HG03060 (cell line): ENCODE measurements around the gene ST3GAL6.

Source experiments
- ATAC-seq: cut with Tn5 transposase; IDR thresholded peaks from one replicate; pipeline ENCODE4 v1.9.1; 2021; ENCODE audit warnings: low read depth, moderate number of reproducible peaks; ENCODE audit not compliant: unreplicated experiment

ST3GAL6 gene, protein sequence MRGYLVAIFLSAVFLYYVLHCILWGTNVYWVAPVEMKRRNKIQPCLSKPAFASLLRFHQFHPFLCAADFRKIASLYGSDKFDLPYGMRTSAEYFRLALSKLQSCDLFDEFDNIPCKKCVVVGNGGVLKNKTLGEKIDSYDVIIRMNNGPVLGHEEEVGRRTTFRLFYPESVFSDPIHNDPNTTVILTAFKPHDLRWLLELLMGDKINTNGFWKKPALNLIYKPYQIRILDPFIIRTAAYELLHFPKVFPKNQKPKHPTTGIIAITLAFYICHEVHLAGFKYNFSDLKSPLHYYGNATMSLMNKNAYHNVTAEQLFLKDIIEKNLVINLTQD

DNA sequence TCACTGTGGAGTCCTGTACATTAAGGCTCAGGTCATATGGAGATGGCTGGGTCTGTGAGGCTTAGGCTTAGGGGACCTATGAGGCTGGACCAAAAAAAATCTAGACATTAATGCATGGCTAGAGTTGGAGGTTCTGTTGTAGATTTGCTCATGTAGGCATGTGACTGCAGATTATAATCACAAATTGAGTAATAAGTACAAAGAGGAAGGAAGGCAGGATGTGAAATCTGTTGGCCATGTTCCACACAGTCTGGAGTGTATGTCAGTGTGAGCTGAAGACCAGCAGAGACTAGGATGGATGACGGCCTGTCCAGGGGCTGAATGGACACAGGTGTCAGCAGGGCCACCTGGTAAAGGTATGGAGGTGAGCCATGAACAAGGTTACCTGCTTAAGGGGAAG lies at the start of gene ST3GAL6:
Gene ST3GAL6 (plus strand): TSS at position 265 of the 400 bp plus-strand sequence. CDS start 5,101 bp downstream, outside the sequence.
- ATAC-seq: no peak

DNA sequence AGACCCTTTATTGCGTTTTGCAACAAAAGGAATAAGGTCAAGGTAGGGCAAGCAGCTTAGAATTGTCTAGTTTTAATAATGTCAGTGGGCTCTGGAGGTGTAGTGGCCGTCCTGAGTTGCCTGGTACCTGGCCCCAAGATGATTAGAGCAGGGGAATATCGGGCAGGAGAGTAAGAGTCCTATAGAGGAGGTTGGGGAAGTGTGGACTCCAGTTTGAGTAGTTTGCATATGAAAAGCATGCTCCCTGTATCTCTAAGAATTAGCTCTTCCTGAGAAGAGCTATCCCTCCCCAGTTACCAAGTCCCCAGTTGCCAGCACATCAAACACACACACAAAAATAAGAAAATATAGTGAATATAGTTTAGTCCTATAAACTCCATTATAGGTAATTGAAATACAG lies 49.2 kb upstream of the ST3GAL6 start:
- no peak for ATAC-seq

DNA sequence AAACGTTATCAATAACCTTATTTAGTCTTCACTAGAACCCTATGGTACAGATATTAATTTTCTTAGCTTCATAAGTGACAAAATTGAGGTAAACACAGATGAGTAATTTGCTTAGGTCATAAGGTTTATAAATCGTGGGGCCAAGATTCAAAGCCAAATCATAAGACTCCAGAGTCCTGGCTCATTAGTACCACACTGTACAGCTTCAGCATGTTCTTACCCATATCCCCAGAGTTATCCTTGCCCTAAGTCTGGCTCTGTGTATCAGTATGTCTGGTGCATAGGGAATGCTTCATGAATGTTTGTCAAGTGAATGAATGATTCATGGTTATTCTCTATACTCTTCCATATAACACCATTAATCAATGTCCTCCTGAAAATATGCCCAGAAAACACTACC lies 45.6 kb upstream of the ST3GAL6 start:
- no peak for ATAC-seq

DNA sequence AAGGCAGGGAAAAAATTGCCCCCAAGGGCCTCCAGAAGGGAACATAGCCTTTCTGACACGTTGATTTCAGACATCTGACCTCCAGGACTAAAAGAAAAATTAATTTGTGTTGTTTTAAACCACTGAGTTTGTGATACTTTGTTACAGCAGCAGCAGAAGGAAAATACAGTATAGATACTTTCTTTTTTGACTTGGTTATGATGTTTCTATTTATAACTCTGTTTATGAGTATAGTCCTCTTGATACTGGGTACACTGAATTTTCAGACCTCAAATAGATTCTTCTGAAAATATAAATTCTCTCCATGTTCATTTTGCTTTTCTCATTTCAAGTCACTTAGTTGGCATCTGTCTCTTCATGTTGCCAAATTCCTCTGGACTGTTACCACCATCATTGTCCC lies 44.4 kb upstream of the ST3GAL6 start:
- no peak for ATAC-seq

DNA sequence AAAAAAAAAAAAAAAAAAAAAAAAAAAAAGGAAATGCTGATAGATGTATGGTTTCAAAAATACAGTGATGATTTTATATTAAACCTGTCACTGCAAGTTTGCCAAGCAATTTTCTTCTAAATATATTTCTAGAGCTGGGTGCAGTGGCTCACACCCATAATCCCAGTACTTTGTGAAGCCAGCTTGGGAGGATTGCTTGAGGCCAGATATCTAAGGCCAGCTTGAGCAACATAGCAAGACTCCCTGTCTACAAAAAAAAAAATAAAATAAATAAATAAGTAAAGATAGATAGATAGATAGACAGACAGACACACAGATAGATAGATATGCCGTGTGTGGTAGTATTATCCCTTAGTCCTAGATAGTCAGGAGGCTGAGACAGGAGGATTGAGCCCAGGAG lies 41.4 kb upstream of the ST3GAL6 start:
- no peak for ATAC-seq

DNA sequence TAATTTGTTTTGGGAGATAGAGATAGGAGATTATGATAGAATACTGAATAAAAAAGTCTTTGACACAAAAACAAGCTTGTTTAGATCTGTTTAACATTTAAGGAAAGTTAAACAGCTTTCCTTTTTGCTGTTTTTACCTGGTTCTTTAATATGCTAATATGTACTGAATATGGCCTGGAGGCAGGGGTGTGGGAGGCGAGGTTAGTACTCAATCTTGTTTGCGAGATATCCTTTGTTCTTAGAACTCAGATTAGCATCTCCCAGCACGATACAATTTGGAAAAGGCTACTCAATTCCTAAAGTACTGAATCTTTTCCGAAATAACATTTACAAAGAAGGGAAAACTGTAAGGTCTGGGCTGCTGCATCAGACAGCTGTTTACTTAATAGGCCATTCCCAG lies 40.8 kb upstream of the ST3GAL6 start:
- no peak for ATAC-seq

DNA sequence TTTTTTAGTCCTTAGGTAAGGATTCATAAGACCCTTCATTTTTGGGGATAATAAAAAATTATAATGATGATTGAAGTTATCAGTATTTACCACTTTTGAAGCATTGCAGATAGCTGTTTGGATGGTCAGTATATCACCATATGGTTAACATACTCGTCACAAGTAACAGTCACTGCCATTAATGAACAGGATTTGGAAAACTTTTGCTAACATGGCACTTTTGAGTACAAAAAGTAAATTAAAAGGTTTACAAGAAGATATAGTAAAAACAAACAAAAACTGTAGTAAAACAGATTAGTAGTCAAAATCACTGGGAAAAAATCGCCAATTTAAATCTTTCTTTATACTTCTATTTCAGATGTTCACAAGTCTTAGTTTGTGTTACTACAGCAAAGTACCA lies 37.8 kb upstream of the ST3GAL6 start:
- no peak for ATAC-seq

DNA sequence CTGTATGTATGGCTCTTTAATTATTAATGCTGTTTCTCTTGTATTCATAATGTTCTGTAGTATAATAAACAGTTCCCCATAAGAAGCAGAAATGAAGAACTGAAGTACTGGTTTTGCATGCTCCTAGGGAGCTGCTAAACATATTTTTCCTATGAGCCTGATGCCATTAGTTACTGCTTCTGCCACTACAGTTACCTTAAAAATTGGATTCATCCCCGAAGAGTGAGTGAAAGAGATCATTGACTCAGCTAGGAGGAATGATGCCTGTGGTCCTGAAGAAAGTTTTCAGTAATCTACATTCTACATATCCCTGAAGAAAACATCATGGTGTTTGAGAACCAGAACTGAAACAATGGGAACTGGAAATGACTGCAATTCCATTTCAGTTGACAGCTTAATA lies 37.1 kb upstream of the ST3GAL6 start:
- no peak for ATAC-seq

DNA sequence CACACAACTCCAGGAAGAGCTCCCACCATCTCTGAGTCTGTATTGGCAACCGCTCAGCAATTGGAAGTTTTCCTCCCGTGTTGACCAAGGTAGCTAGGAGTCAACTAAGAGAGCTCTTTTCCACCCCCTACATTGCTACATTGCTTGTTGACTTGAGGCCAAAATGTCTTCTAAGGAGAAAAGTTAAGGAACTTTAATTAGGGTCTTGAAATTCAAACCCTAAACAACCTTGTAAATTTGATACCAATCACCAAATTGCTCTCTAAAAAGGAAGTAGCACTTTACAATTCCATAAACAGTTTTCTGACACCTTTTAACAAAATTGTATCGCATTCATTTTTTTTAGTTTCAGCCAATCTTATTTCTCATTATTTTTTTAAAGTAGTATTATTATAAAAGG lies 35.5 kb upstream of the ST3GAL6 start:
- ATAC-seq: no peak

DNA sequence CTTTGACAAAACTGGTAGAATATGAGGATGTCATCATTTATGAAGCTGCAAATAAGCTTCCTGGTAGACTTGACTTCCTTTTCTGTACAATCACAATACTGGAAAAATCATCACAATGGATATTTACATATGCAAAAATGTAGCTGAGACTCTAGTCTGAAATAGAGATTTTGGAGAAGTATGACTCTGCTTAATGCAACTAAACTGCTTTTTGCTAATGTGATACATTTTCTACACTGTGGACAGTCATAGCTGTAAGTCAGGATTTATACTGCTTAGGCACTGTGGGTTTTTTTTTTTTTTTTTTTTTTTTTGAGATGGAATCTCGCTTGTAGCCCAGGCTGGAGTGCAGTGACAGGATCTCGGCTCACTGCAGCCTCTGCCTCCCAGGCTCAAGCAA lies 34.5 kb upstream of the ST3GAL6 start:
- ATAC-seq: no peak

DNA sequence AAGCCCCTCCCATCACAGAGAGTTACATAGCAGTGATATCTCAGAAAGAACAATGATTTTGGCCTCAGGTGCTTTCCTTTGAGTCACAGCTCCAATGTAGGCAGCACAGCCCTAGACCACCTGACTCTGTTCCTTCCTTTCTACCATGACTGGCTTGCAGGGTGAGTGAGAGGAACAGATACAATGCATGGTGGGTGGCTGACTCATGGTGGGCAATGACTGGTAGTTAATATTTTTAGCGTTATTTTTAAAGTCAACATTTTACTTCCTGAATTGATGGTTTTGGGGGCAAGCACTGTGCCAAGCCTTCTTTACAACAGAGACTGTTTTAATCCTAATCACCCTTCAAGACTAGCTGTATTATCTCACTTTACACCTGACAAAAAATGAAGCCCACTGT lies 32.8 kb upstream of the ST3GAL6 start:
- ATAC-seq: peak; percentile 50

DNA sequence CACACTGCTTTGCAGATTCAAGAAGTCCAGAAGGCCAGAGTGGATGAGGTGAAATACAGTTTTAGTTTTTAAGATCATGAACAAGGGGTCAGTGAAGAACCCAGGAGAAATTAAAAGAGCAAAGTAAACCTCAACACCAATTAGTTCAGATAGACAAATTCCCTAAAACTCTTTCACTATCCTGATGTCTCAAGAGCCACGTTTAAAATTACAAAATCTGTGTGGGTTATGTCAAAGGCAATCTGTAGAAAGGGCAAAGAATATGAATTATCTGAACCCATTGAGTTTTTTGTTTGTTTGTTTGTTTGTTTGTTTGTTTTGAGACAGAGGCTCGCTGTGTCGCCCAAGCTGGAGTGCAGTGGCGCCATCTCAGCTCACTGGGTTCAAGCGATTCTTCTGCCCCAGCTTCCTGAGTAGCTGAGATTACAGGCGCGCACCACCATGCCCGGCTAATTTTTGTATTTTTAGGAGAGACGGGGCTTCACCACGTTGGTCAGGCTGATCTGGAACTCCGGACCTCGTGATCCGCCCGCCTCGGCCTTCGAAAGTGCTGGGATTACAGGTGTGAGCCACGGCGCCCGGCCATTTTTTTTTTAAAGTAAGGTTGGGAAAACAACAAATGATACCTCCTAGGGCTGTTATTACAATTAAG lies 32.1 kb upstream of the ST3GAL6 start:
- ATAC-seq: no peak

DNA sequence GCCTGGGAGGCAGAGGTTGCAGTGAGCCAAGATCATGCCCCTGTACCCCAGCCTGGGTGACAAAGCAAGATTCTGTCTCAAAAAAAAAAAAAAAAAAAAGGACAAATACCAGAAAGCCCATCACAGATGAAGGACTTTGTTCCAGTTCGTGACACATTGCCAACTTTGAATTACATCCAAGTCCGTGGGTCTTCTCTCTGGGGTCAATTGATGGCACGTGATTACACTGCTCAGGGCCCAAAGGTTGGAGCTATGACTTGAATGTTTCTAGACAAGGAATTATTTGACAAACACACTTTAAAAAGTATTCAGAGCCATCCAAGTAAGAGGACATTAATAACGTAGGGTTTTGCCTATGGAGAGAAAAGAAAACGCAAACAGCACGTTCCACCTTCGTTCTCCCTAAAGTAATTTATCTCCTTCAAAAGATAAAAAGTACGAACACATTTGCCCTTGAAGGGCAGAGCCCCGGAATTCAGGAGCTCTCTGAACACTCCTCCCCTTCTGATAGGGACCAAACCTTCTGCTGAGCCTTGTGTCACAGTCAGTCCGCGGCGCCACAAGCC lies 31.3 kb upstream of the ST3GAL6 start:
- ATAC-seq: no peak

DNA sequence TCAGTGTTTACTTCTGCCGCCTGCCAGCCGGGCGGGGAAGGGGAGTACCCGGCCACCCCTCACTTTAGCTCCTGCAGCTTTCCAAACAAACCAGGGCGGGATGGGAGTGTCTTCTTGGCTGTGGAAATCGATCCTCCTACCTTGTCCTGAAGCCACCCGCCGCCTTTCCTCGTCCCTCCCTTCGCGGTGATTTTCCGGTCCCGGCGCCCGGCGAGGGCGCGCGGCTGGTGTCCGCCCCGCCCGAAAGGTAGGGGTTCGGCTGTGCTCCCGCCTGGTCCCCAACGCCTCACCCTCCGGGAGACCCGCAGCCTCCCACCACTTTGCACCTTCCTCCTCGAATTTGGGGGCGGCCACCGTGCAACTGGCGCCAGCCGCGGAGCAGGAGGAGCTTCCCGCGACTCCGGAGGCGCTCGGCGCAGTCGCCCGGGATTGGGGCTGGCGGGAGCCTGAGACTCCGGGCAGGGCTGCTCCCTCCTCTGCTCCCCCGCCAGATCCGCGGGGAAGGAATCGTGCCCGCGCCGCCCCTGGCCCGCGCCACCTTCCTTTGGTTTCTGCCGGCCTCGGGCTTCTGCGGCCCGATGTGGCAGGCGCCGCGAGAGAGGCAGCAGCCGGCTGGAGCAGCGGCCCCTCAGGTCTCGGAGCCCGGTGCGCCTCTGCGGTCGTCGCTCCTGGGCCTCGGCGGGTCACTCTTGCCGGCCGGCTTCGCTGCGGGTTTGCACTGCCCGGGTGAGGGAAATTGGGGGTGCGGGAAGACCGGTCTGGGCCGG lies 30.7 kb upstream of the ST3GAL6 start:
- ATAC-seq: no peak

DNA sequence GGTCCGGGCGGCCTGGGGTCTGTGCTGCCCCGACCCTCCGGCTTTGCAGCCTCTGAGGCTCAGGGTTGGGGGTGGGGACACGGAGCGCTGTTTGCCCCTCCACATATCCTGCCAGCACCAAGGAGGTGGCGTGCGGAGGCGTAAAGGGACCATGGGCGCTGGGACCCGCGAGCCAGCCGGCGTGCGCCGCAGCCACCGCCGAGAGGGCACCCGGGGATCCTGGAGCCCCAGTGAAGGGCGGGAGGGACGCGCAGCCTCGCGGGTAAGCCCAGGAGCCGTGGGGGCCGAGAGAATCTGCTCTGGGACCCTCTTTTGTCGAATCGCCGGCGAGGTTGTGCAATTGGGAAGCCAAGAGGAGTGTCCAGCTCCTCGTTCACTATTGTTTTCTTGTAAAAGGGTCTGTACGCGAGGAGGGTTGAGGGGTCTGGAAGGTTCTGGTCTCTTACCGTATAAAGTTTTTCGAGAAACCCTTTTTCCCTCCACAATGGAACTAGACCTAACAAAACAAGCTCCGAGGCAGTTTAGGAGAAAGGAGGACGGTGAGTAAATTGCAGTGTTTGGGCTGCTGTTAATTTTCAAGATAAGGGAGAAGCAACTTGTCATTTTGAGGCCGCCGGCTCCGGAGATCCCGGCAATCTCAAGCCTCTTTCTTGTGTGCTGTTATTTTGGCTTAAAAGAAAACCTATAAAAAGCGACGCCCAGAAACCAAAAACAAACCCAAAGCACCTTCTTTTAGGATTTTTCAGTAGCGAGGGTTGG lies 29.9 kb upstream of the ST3GAL6 start:
- ATAC-seq: no peak

DNA sequence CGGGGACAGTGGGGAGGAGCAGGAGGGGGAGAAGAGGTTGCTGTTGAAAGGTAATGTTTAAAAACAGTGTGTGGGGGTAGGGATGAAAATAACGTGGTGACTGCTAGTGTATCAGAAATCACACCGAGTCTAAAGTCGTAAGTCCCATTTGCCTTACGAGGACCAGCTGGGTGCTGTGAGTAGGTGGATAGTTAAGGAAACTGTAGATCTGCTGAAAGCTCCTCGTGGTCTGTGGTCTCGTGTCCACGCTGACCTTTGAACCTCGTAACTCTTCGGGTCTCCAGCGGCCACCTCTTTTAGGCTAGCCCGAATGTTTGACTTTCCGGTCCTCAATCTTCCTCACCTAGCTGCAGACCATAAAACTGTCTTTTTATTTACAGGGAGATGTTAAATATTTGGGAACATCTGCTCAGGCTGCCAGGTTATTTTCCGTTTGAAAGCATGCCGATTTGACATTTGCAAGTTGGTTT lies 29.3 kb upstream of the ST3GAL6 start:
- ATAC-seq: no peak

DNA sequence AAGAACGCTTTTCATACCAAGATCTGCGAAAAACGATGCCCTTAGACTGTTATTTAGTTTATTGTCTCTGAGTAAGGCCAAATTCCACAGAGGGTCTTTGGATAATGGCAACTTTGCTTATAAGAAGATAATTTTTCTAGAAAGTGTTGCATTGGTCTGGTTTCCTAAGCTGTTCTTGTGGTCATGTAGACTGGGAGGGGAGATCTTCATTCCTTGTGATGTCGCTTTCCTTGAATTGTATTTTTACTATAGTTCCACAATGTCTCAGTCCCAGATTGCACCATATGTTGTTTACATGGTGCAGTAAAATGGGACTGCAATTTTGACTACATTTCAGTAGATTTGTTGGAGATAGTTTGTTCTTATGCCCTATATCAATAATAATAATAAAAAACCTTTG lies 28.8 kb upstream of the ST3GAL6 start:
- ATAC-seq: no peak

DNA sequence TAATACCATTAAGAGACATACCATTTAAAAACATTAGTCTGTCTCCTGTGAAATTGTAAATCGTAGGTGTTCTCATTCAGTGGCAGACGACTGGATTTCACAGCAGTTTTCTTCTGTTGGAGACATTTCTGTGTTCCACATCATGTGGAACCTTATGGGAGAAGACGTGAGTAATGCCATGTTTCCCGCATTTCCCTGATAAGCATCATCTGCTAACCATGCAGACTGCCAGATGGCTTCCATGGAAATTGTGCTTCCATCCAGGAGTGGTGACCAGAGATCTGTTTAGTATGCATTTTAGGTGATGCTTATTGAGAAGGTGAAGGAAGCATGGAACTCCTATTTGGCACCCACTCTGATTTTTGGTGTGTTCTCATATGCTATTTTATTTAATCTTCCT lies 28.4 kb upstream of the ST3GAL6 start:
- ATAC-seq: no peak

DNA sequence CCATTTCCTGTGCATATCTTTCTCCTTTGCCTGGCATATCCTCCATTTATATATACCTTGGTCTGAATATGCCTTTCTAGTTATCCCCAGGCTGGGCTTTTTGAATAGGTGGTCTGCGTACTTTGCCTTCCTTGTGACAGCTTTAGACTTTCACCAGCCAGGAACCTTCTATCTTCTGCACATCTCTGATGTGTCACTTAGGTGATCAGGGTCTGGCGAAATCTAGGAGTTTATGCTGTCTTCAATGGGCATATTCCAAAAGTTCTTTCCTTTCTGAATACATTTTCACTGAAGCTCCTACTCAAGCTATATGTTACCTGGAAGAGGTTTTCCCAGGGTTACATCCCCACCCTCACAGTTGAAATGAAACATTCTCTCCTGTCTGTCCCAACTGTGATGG lies 27.8 kb upstream of the ST3GAL6 start:
- no peak for ATAC-seq

DNA sequence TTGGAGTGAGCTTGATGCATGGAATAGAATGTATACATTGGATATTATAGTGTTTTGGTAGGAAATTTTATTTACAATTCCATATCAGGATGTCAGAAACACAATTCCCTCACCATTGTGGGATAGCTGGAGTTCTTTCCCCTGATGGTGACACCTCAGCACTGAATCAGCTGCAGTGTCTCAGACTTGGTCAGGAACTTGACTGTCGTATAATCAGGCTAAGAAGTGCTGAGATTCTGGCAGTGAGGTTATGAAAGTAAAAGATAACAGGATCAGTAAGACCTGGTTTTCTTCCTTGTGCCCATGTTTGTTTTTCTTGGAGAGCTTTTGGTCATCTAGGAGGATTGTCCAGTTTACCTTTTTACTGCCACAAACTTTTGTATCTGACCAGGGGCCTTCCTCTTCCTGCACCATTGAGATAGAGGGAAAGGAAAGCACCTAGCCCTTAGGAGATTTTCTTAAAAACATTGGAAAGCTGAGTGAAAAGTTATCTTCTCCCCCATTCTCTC lies 27.3 kb upstream of the ST3GAL6 start:
- ATAC-seq: no peak
